ENCODE measurements around the gene SLCO4A1.

The SLCO4A1 gene

GRCh38 chr20:62677678-62678077 lies 35.4 kb downstream of the SLCO4A1 start:
- no peak overlapping the region for H3K18ac ChIP-seq (ENCODE audit: low read length)
- no peak overlapping the region for H3K27ac ChIP-seq (ENCODE audit: low read depth, low read length)
- H4K91ac ChIP-seq (ENCODE audit: low read depth, low read length) = no peak overlapping the region
- no peaks in the 10 kb centered on the region for H3K4me1 ChIP-seq (ENCODE audit: control insufficient read depth in 1 of 2, insufficient read depth in 2 of 2, low read length in 2 of 2)
- H3K9me3 ChIP-seq (ENCODE audit: insufficient read depth, low read depth, low read length) = peaks cover 1% of the 10 kb centered on the region
- H2BK12ac ChIP-seq (ENCODE audit: low read length) = no peak overlapping the region
- no peak overlapping the region for H4K8ac ChIP-seq (ENCODE audit: low read depth, low read length)
- H3K14ac ChIP-seq (ENCODE audit: low read length) = no peak overlapping the region
- no peak overlapping the region for H2AK5ac ChIP-seq (ENCODE audit: low read length)
- H3K9ac ChIP-seq (ENCODE audit: low read length) = no peak overlapping the region
- no peak overlapping the region for H3K4ac ChIP-seq (ENCODE audit: low read depth, low read length)
- no peak for DNase-seq
- H3K27me3 ChIP-seq (ENCODE audit: insufficient read depth, low read length) = no peaks in the 10 kb centered on the region
- no peak overlapping the region for H3K4me2 ChIP-seq (ENCODE audit: low read length)
- H3K36me3 ChIP-seq (ENCODE audit: control insufficient read depth in 1 of 2, insufficient read depth in 2 of 2, low read length in 2 of 2) = no peaks in the 10 kb centered on the region
- no peak overlapping the region for H2BK5ac ChIP-seq (ENCODE audit: low read depth, low read length, poor library complexity)
- no peak overlapping the region for H3K23ac ChIP-seq (ENCODE audit: low read length)
- no CpG with 5 or more reads among the region's 10 CpGs for WGBS (ENCODE audit: extremely low coverage, insufficient coverage, insufficient read length)
- H3K4me3 ChIP-seq (ENCODE audit: low read depth, low read length) = no peak overlapping the region
- no peak overlapping the region for H2BK120ac ChIP-seq (ENCODE audit: insufficient read depth, low read length, poor library complexity)
- H2AFZ ChIP-seq (ENCODE audit: insufficient read depth, low read length, poor library complexity) = no peak overlapping the region
- no peak overlapping the region for H4K12ac ChIP-seq (ENCODE audit: low read depth, low read length)
- H3K79me2 ChIP-seq (ENCODE audit: control insufficient read depth, insufficient read depth, low read length, poor library complexity) = no peaks in the 10 kb centered on the region
- H3K79me1 ChIP-seq (ENCODE audit: low read length) = no peaks in the 10 kb centered on the region

GRCh38 chr20:62678553-62678952 lies 36.2 kb downstream of the SLCO4A1 start:
- Histone ChIP-seq H2AFZ (ENCODE audit: insufficient read depth, low read length, poor library complexity) (no peak overlapping the region), H4K8ac (ENCODE audit: low read depth, low read length) (no peak overlapping the region), H3K14ac (ENCODE audit: low read length) (no peak overlapping the region), H2BK5ac (ENCODE audit: low read depth, low read length, poor library complexity) (no peak overlapping the region), H4K91ac (ENCODE audit: low read depth, low read length) (no peak overlapping the region), H3K4me2 (ENCODE audit: low read length) (no peak overlapping the region), H3K4ac (ENCODE audit: low read depth, low read length) (no peak overlapping the region), H2BK120ac (ENCODE audit: insufficient read depth, low read length, poor library complexity) (no peak overlapping the region), H3K4me3 (ENCODE audit: low read depth, low read length) (no peak overlapping the region), H3K36me3 (ENCODE audit: control insufficient read depth in 1 of 2, insufficient read depth in 2 of 2, low read length in 2 of 2) (no peaks in the 10 kb centered on the region), H3K27ac (ENCODE audit: low read depth, low read length) (no peak overlapping the region), H3K9ac (ENCODE audit: low read length) (no peak overlapping the region), H3K79me2 (ENCODE audit: control insufficient read depth, insufficient read depth, low read length, poor library complexity) (no peaks in the 10 kb centered on the region), H3K4me1 (ENCODE audit: control insufficient read depth in 1 of 2, insufficient read depth in 2 of 2, low read length in 2 of 2) (no peaks in the 10 kb centered on the region), H2AK5ac (ENCODE audit: low read length) (no peak overlapping the region), H3K23ac (ENCODE audit: low read length) (no peak overlapping the region), H3K27me3 (ENCODE audit: insufficient read depth, low read length) (no peaks in the 10 kb centered on the region), H3K18ac (ENCODE audit: low read length) (no peak overlapping the region), H3K79me1 (ENCODE audit: low read length) (no peaks in the 10 kb centered on the region), H3K9me3 (ENCODE audit: insufficient read depth, low read depth, low read length) (peaks cover 1% of the 10 kb centered on the region), H4K12ac (ENCODE audit: low read depth, low read length) (no peak overlapping the region), H2BK12ac (ENCODE audit: low read length) (no peak overlapping the region)
- no peak for DNase-seq
- WGBS (ENCODE audit: extremely low coverage, insufficient coverage, insufficient read length) = no CpG with 5 or more reads among the region's 9 CpGs

- Histone ChIP-seq H3K9me3 (ENCODE audit: insufficient read depth, low read depth, low read length) (no peaks in the 10 kb centered on the region), H4K12ac (ENCODE audit: low read depth, low read length) (no peak overlapping the region), H3K23ac (ENCODE audit: low read length) (no peak overlapping the region), H4K91ac (ENCODE audit: low read depth, low read length) (no peak overlapping the region), H3K4me3 (ENCODE audit: low read depth, low read length) (no peak overlapping the region), H2AFZ (ENCODE audit: insufficient read depth, low read length, poor library complexity) (no peak overlapping the region), H3K14ac (ENCODE audit: low read length) (no peak overlapping the region), H3K4me1 (ENCODE audit: control insufficient read depth in 1 of 2, insufficient read depth in 2 of 2, low read length in 2 of 2) (no peaks in the 10 kb centered on the region), H2AK5ac (ENCODE audit: low read length) (no peak overlapping the region), H2BK5ac (ENCODE audit: low read depth, low read length, poor library complexity) (no peak overlapping the region), H2BK12ac (ENCODE audit: low read length) (no peak overlapping the region), H2BK120ac (ENCODE audit: insufficient read depth, low read length, poor library complexity) (no peak overlapping the region), H3K27me3 (ENCODE audit: insufficient read depth, low read length) (no peaks in the 10 kb centered on the region), H3K4ac (ENCODE audit: low read depth, low read length) (no peak overlapping the region), H3K79me1 (ENCODE audit: low read length) (no peaks in the 10 kb centered on the region), H3K9ac (ENCODE audit: low read length) (no peak overlapping the region), H3K4me2 (ENCODE audit: low read length) (no peak overlapping the region), H3K79me2 (ENCODE audit: control insufficient read depth, insufficient read depth, low read length, poor library complexity) (no peaks in the 10 kb centered on the region), H3K27ac (ENCODE audit: low read depth, low read length) (no peak overlapping the region), H3K36me3 (ENCODE audit: control insufficient read depth in 1 of 2, insufficient read depth in 2 of 2, low read length in 2 of 2) (no peaks in the 10 kb centered on the region), H4K8ac (ENCODE audit: low read depth, low read length) (no peak overlapping the region), H3K18ac (ENCODE audit: low read length) (no peak overlapping the region)
- WGBS (ENCODE audit: extremely low coverage, insufficient coverage, insufficient read length) = no CpG with 5 or more reads among the region's 11 CpGs
- no peak for DNase-seq
Measured at GRCh38 chr20:62679978-62680589, 37.8 kb downstream of the SLCO4A1 start.

DNA sequence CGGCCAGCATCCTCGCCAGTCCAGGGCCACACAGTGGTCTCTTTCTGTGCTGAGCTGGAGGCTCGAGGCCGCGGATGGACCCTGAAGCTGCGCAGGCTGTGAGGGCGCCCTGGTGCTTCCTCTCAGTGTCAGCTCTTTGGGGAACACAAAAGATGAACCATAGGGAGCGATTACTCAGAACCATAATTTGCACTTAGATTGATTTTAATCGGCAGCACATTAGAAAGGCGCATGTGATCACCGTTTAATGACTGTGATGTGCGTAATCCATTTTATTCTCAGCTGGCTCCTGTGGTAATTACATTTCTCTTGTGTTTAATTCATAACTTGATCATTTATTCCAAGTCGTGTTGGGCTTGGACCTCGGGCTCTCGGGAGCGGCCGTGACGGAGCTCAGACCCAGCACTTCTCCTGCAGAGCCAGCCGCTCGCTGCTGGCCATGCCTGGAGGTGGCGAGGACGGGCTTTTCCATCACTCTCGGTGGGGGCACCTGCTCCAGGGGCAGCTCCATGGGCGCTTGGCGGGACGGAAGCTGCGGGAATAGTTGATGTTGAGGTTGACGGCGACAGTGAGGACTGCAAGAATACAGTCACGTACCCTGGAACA lies 40.7 kb downstream of the SLCO4A1 start:
- Histone ChIP-seq H3K18ac (ENCODE audit: low read length) (no peak overlapping the region), H3K4me2 (ENCODE audit: low read length) (no peak overlapping the region), H2AFZ (ENCODE audit: insufficient read depth, low read length, poor library complexity) (no peak overlapping the region), H3K9ac (ENCODE audit: low read length) (no peak overlapping the region), H2BK5ac (ENCODE audit: low read depth, low read length, poor library complexity) (no peak overlapping the region), H4K8ac (ENCODE audit: low read depth, low read length) (no peak overlapping the region), H3K27ac (ENCODE audit: low read depth, low read length) (no peak overlapping the region), H3K36me3 (ENCODE audit: control insufficient read depth in 1 of 2, insufficient read depth in 2 of 2, low read length in 2 of 2) (no peaks in the 10 kb centered on the region), H3K79me2 (ENCODE audit: control insufficient read depth, insufficient read depth, low read length, poor library complexity) (no peaks in the 10 kb centered on the region), H3K4ac (ENCODE audit: low read depth, low read length) (no peak overlapping the region), H3K14ac (ENCODE audit: low read length) (no peak overlapping the region), H3K23ac (ENCODE audit: low read length) (no peak overlapping the region), H3K4me3 (ENCODE audit: low read depth, low read length) (no peak overlapping the region), H3K9me3 (ENCODE audit: insufficient read depth, low read depth, low read length) (no peaks in the 10 kb centered on the region), H2BK12ac (ENCODE audit: low read length) (no peak overlapping the region), H3K4me1 (ENCODE audit: control insufficient read depth in 1 of 2, insufficient read depth in 2 of 2, low read length in 2 of 2) (no peaks in the 10 kb centered on the region), H4K91ac (ENCODE audit: low read depth, low read length) (no peak overlapping the region), H3K27me3 (ENCODE audit: insufficient read depth, low read length) (no peaks in the 10 kb centered on the region), H2AK5ac (ENCODE audit: low read length) (no peak overlapping the region), H4K12ac (ENCODE audit: low read depth, low read length) (no peak overlapping the region), H2BK120ac (ENCODE audit: insufficient read depth, low read length, poor library complexity) (no peak overlapping the region), H3K79me1 (ENCODE audit: low read length) (no peaks in the 10 kb centered on the region)
- no peak for DNase-seq
- WGBS (ENCODE audit: extremely low coverage, insufficient coverage, insufficient read length) = no CpG with 5 or more reads among the region's 30 CpGs

Measured in trophoblast cell (in vitro differentiated cells and primary cell).